CD8-positive, alpha-beta memory T cell (primary cell): ENCODE data around the gene SERPIND1. TPM values are rescaled to one million over a fixed set of nuclear protein-coding genes. Genes with fewer than 3 reads are reported as not detected.

Source experiments
- CTCF ChIA-PET: fragments of 350-600 bp; sonication (Branson Sonifier 250); formaldehyde crosslinking; loops from one replicate; lab custom pipeline; 2021; ENCODE audit warnings: antibody characterized with exemption; lab: Charles Lee
- POLR2A ChIA-PET: fragments of 350-600 bp; sonication (Branson Sonifier 250); formaldehyde crosslinking; loops from one replicate; lab custom pipeline; 2021; ENCODE audit warnings: antibody characterized with exemption; lab: Charles Lee
- DNase-seq, 5 donors: peaks; one replicate each; pipeline versions ENCODE4 v3.0.0 to v3.0.0-alpha.2; 2020 to 2022; ENCODE audit warnings: mixed read lengths in 1 of 5
- H3K27ac ChIP-seq: one replicate; pipeline ENCODE4 v1.7.0; 2013; ENCODE audit warnings: low read depth, mild to moderate bottlenecking, low read length, moderate library complexity
- H3K27me3 ChIP-seq: 2 replicates; pipeline ENCODE4 v1.7.0; 2013; ENCODE audit warnings: low read length, mild to moderate bottlenecking; ENCODE audit not compliant: insufficient read depth, poor library complexity, severe bottlenecking
- H3K36me3 ChIP-seq: 2 replicates; pipeline ENCODE4 v1.7.0; 2013; ENCODE audit warnings: mild to moderate bottlenecking, low read length, moderate library complexity; ENCODE audit not compliant: insufficient read depth
- H3K4me1 ChIP-seq: 2 replicates; pipeline ENCODE4 v1.7.0; 2013; ENCODE audit warnings: mild to moderate bottlenecking, low read length, moderate library complexity; ENCODE audit not compliant: insufficient read depth
- H3K4me3 ChIP-seq: 2 replicates; pipeline ENCODE4 v1.7.0; 2013; ENCODE audit warnings: mild to moderate bottlenecking, low read length
- H3K9me3 ChIP-seq: 2 replicates; pipeline ENCODE4 v1.7.0; 2013; ENCODE audit warnings: mild to moderate bottlenecking, low read length
- H3K27ac Mint-ChIP-seq, 8 donors: one replicate each; pipeline ENCODE4 v1.8.0; 2020 to 2021; ENCODE audit warnings: mixed read lengths in 8 of 8, mild to moderate bottlenecking in 6 of 8, inconsistent platforms in 3 of 8, moderate library complexity in 3 of 8
- H3K27me3 Mint-ChIP-seq, 2 donors: one replicate each; pipeline ENCODE4 v1.8.0; 2020 to 2021; ENCODE audit warnings: mixed read lengths in 2 of 2, mild to moderate bottlenecking in 1 of 2, moderate library complexity in 1 of 2
- H3K36me3 Mint-ChIP-seq, 3 donors: one replicate each; pipeline ENCODE4 v1.8.0; 2020 to 2021; ENCODE audit warnings: mixed read lengths in 3 of 3, inconsistent platforms in 1 of 3, mild to moderate bottlenecking in 1 of 3
- H3K4me1 Mint-ChIP-seq, 3 donors: one replicate each; pipeline ENCODE4 v1.8.0; 2020 to 2021; ENCODE audit warnings: mixed read lengths in 3 of 3, inconsistent platforms in 1 of 3, mild to moderate bottlenecking in 1 of 3
- H3K4me3 Mint-ChIP-seq, 7 donors: one replicate each; pipeline ENCODE4 v1.8.0; 2020 to 2021; ENCODE audit warnings: mixed read lengths in 7 of 7, mild to moderate bottlenecking in 6 of 7, moderate library complexity in 4 of 7, inconsistent platforms in 2 of 7
- H3K9me3 Mint-ChIP-seq, 5 donors: one replicate each; pipeline ENCODE4 v1.8.0; 2020 to 2022; ENCODE audit warnings: mixed read lengths in 5 of 5, mild to moderate bottlenecking in 3 of 5, moderate library complexity in 2 of 5, inconsistent platforms in 1 of 5
- polyA plus RNA-seq: library from polyadenylated mRNA; unstranded; fragments of 300-500 nt; fragmentation: Illumina TruSeq; gene quantifications from one replicate; pipeline ENCODE4 v1.2.3, GENCODE V29; 2021
- total RNA-seq, 2 experiments: library from RNA; stranded (reverse); gene quantifications; one replicate each; pipeline ENCODE4 v1.2.3, GENCODE V29; 2021

Gene SERPIND1
- total and polyA plus RNA-seq, 3 experiments from 2014 or later = 0.32 TPM; not detected in 2

GRCh38 chr22:20810645-20811044, 36.7 kb downstream of the SERPIND1 start:
- Mint-ChIP-seq H3K27ac (peak overlapping the region in 3 of 8 donors; percentile 47 to 76 (median 51)), H3K4me3 (no peak overlapping the region), H3K36me3 (peaks cover 0 to 79% (median 31%) of the 10 kb centered on the region in 3 donors), H3K9me3 (no peaks in the 10 kb centered on the region), H3K4me1 (peaks cover 0 to 5% (median 3%) of the 10 kb centered on the region in 3 donors), H3K27me3 (peaks cover 0 to 4% of the 10 kb centered on the region in 2 donors)
- ChIA-PET CTCF (interaction anchor here (0.7 kb wide), 1 partner anchor 11 kb away, joined by 3 read pairs; no protein-coding TSS in a partner anchor), POLR2A (no interaction called here)
- Histone ChIP-seq H3K9me3 (no peaks in the 10 kb centered on the region), H3K4me1 (no peaks in the 10 kb centered on the region), H3K36me3 (peaks cover 14% of the 10 kb centered on the region), H3K4me3 (no peak overlapping the region), H3K27ac (no peak overlapping the region), H3K27me3 (no peaks in the 10 kb centered on the region)
- DNase-seq = peak in 1 of 5 donors; percentile 85

- Mint-ChIP-seq H3K27ac (peak overlapping the region in 3 of 8 donors; percentile 46 to 76 (median 68)), H3K4me1 (peaks cover 0 to 5% (median 3%) of the 10 kb centered on the region in 3 donors), H3K9me3 (no peaks in the 10 kb centered on the region), H3K36me3 (peaks cover 0 to 77% (median 29%) of the 10 kb centered on the region in 3 donors), H3K4me3 (no peak overlapping the region), H3K27me3 (peaks cover 0 to 4% of the 10 kb centered on the region in 2 donors)
- no peaks in the 10 kb centered on the region for H3K27me3 ChIP-seq
- no peak overlapping the region for H3K4me3 ChIP-seq
- ChIA-PET CTCF (interaction anchor here (0.7 kb wide), 1 partner anchor 11 kb away, joined by 3 read pairs; no protein-coding TSS in a partner anchor), POLR2A (no interaction called here)
- DNase-seq = peak in 1 of 5 donors; percentile 21
- no peak overlapping the region for H3K27ac ChIP-seq
- no peaks in the 10 kb centered on the region for H3K9me3 ChIP-seq
- H3K4me1 ChIP-seq = no peaks in the 10 kb centered on the region
- peaks cover 10% of the 10 kb centered on the region for H3K36me3 ChIP-seq
Measured at GRCh38 chr22:20811171-20811570, 37.3 kb downstream of the SERPIND1 start.

GRCh38 chr22:20811971-20812660, 38.2 kb downstream of the SERPIND1 start:
- ChIA-PET CTCF (interaction anchor here (1.0 kb wide), 1 partner anchor 12 kb away, joined by 4 read pairs; no protein-coding TSS in a partner anchor), POLR2A (no interaction called here)
- Histone ChIP-seq H3K9me3 (no peaks in the 10 kb centered on the region), H3K27me3 (no peaks in the 10 kb centered on the region), H3K4me1 (no peaks in the 10 kb centered on the region), H3K27ac (no peak overlapping the region), H3K4me3 (no peak overlapping the region), H3K36me3 (peaks cover 7% of the 10 kb centered on the region)
- DNase-seq = no peak
- peaks cover 0 to 6% of the 10 kb centered on the region in 2 donors for H3K27me3 Mint-ChIP-seq
- peaks cover 0 to 81% (median 37%) of the 10 kb centered on the region in 3 donors for H3K36me3 Mint-ChIP-seq
- H3K9me3 Mint-ChIP-seq = no peaks in the 10 kb centered on the region
- H3K4me3 Mint-ChIP-seq = no peak overlapping the region
- H3K4me1 Mint-ChIP-seq = peaks cover 0 to 5% (median 3%) of the 10 kb centered on the region in 3 donors
- peak overlapping the region in 1 of 8 donors; percentile 70 for H3K27ac Mint-ChIP-seq

GRCh38 chr22:20813056-20813455, 39.1 kb downstream of the SERPIND1 start:
- H3K27me3 ChIP-seq = no peaks in the 10 kb centered on the region
- ChIA-PET CTCF (no interaction called here), POLR2A (no interaction called here)
- H3K27me3 Mint-ChIP-seq = peaks cover 0 to 6% of the 10 kb centered on the region in 2 donors
- no peak for DNase-seq
- H3K4me1 ChIP-seq = no peaks in the 10 kb centered on the region
- peaks cover 0 to 5% (median 3%) of the 10 kb centered on the region in 3 donors for H3K4me1 Mint-ChIP-seq
- H3K9me3 Mint-ChIP-seq = no peaks in the 10 kb centered on the region
- H3K9me3 ChIP-seq = no peaks in the 10 kb centered on the region
- no peak overlapping the region for H3K27ac ChIP-seq
- no peak overlapping the region for H3K27ac Mint-ChIP-seq
- no peak overlapping the region for H3K4me3 Mint-ChIP-seq
- H3K36me3 Mint-ChIP-seq = peaks cover 0 to 79% (median 36%) of the 10 kb centered on the region in 3 donors
- H3K36me3 ChIP-seq = peaks cover 5% of the 10 kb centered on the region
- no peak overlapping the region for H3K4me3 ChIP-seq

- Mint-ChIP-seq H3K27ac (no peak overlapping the region), H3K4me1 (peaks cover 0 to 5% (median 3%) of the 10 kb centered on the region in 3 donors), H3K4me3 (peak overlapping the region in 1 of 7 donors; percentile 48), H3K9me3 (no peaks in the 10 kb centered on the region), H3K36me3 (peaks cover 0 to 83% (median 36%) of the 10 kb centered on the region in 3 donors), H3K27me3 (peaks cover 0 to 6% of the 10 kb centered on the region in 2 donors)
- Histone ChIP-seq H3K27ac (no peak overlapping the region), H3K9me3 (no peaks in the 10 kb centered on the region), H3K27me3 (no peaks in the 10 kb centered on the region), H3K36me3 (peaks cover 16% of the 10 kb centered on the region), H3K4me1 (no peaks in the 10 kb centered on the region), H3K4me3 (no peak overlapping the region)
- DNase-seq = no peak
- ChIA-PET POLR2A (no interaction called here), CTCF (no interaction called here)
Measured at GRCh38 chr22:20814221-20814808, 40.4 kb downstream of the SERPIND1 start.

GRCh38 chr22:20815477-20816050, 41.7 kb downstream of the SERPIND1 start:
- ChIA-PET POLR2A (no interaction called here), CTCF (no interaction called here)
- H3K9me3 Mint-ChIP-seq = no peaks in the 10 kb centered on the region

GRCh38 chr22:20816559-20816958, 42.6 kb downstream of the SERPIND1 start:
- no peak overlapping the region for H3K4me3 ChIP-seq
- no peaks in the 10 kb centered on the region for H3K4me1 Mint-ChIP-seq
- no peak for DNase-seq
- no peak overlapping the region for H3K27ac ChIP-seq
- H3K9me3 ChIP-seq = no peaks in the 10 kb centered on the region
- H3K36me3 ChIP-seq = peaks cover 27% of the 10 kb centered on the region
- H3K27me3 ChIP-seq = no peaks in the 10 kb centered on the region
- ChIA-PET POLR2A (no interaction called here), CTCF (no interaction called here)
- H3K27me3 Mint-ChIP-seq = peaks cover 0 to 6% of the 10 kb centered on the region in 2 donors
- peaks cover 0 to 77% (median 26%) of the 10 kb centered on the region in 3 donors for H3K36me3 Mint-ChIP-seq
- H3K9me3 Mint-ChIP-seq = no peaks in the 10 kb centered on the region
- no peak overlapping the region for H3K4me3 Mint-ChIP-seq
- H3K4me1 ChIP-seq = no peaks in the 10 kb centered on the region
- peak overlapping the region in 2 of 8 donors; percentile 26 to 89 for H3K27ac Mint-ChIP-seq

More at GRCh38 chr22:20815477-20816050, 41.7 kb downstream of the SERPIND1 start:
- H3K27me3 ChIP-seq = no peaks in the 10 kb centered on the region
- H3K4me1 Mint-ChIP-seq = peaks cover 0 to 5% (median 3%) of the 10 kb centered on the region in 3 donors
- H3K9me3 ChIP-seq = no peaks in the 10 kb centered on the region
- no peak overlapping the region for H3K4me3 Mint-ChIP-seq
- peaks cover 0 to 83% (median 31%) of the 10 kb centered on the region in 3 donors for H3K36me3 Mint-ChIP-seq
- H3K27ac Mint-ChIP-seq = peak overlapping the region in 4 of 8 donors; percentile 46 to 77 (median 65)
- H3K27me3 Mint-ChIP-seq = peaks cover 0 to 5% of the 10 kb centered on the region in 2 donors
- H3K4me1 ChIP-seq = no peaks in the 10 kb centered on the region
- no peak for DNase-seq
- no peak overlapping the region for H3K4me3 ChIP-seq
- H3K36me3 ChIP-seq = peaks cover 27% of the 10 kb centered on the region
- H3K27ac ChIP-seq = no peak overlapping the region
